ENCODE measurements around the gene TLX2. TPM values are rescaled to one million over a fixed set of nuclear protein-coding genes. Genes with fewer than 3 reads are reported as not detected.
A peak's percentile ranks its signal among the peaks of the same experiment; 100 is the strongest.

Gene TLX2
- total and polyA plus RNA-seq, 2 of the 13 experiments (the other 11 are each of a cell fraction or from before 2014, with no cell fraction given), result 0.05 to 0.20 TPM

DNA sequence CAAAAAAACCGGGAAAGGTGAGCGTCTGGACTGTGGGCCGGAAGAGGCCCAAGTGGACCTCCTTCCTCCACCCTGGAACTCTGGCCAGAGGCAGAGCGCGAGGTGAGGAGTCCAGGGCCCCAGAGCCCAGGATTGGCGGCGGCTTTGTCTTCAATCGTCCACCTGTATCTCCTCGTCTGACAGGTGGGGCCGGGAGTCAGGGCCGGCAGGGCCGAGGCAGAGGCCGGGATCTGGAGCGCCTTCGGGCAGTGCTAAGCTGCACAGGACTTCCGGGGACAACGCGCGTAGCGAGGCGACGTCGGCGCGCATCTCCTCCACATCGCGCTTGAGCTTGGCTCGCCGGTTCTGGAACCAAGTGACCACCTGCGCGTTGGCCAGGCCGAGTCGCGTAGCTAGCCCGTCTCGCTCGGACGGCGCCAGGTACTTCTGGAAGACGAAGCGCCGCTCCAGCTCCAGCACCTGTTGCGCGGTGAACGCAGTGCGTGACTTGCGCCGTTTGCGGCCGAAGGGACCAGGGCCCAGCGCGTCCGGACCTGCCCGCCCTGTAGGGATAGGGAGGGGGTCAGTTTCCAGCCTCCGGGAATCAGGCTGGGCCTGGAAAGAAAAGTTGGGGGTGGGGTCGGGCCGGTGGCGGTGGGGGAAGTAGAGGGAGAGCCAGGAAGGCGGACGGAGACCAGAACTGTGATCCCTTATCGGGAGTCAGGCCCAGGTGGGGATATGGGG, 16.3 kb upstream of the TLX2 start (continued):
- TF ChIP-seq, protein P1, sequence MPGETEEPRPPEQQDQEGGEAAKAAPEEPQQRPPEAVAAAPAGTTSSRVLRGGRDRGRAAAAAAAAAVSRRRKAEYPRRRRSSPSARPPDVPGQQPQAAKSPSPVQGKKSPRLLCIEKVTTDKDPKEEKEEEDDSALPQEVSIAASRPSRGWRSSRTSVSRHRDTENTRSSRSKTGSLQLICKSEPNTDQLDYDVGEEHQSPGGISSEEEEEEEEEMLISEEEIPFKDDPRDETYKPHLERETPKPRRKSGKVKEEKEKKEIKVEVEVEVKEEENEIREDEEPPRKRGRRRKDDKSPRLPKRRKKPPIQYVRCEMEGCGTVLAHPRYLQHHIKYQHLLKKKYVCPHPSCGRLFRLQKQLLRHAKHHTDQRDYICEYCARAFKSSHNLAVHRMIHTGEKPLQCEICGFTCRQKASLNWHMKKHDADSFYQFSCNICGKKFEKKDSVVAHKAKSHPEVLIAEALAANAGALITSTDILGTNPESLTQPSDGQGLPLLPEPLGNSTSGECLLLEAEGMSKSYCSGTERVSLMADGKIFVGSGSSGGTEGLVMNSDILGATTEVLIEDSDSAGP (CRISPR knock-in tag; IDR thresholded peaks at IDR 0.05; ENCODE audit: borderline replicate concordance), result peak; percentile 54; the same call in 1 of the 2 replicates
- TF ChIP-seq ZNF589 (CRISPR knock-in tag; conservative IDR thresholded peaks at IDR 0.05) (peak; percentile 25; the same call in 1 of the 2 replicates), IKZF5 (CRISPR knock-in tag; IDR thresholded peaks at IDR 0.05) (0 out of 2 replicates have a peak, but pooled peaks have one; percentile 4), BRD4 (CRISPR knock-in tag; IDR thresholded peaks at IDR 0.05) (no peak), KLF13 (CRISPR knock-in tag; IDR thresholded peaks at IDR 0.05) (no peak), ZNF136 (CRISPR knock-in tag; IDR thresholded peaks at IDR 0.05; ENCODE audit: low read depth) (no peak), ZBTB49 (CRISPR knock-in tag; IDR thresholded peaks at IDR 0.05; ENCODE audit: borderline replicate concordance) (no peak), SNAI1 (CRISPR knock-in tag; IDR thresholded peaks at IDR 0.05; ENCODE audit: borderline replicate concordance) (no peak), ZNF570 (CRISPR knock-in tag; IDR thresholded peaks at IDR 0.05; ENCODE audit: borderline replicate concordance) (no peak), KMT2A (CRISPR knock-in tag; IDR thresholded peaks at IDR 0.05) (peak; percentile 10; the same call in 1 of the 2 replicates), HES4 (CRISPR knock-in tag; IDR thresholded peaks at IDR 0.05; ENCODE audit: borderline replicate concordance) (no peak; the same call in 1 of the 2 replicates), HMG20A (CRISPR knock-in tag; IDR thresholded peaks at IDR 0.05; ENCODE audit: borderline replicate concordance) (no peak), ZNF160 (CRISPR knock-in tag; IDR thresholded peaks at IDR 0.05) (0 out of 2 replicates have a peak, but pooled peaks have one; percentile 37), PTBP1 (IDR thresholded peaks at IDR 0.05; ENCODE audit: low read depth, low read length, poor library complexity, severe bottlenecking) (no peak), SUZ12 (IDR thresholded peaks at IDR 0.05; ENCODE audit: low read depth, low read length) (no peak), SSRP1 (CRISPR knock-in tag; IDR thresholded peaks at IDR 0.05) (no peak)
- TF ChIP-seq, protein P2, sequence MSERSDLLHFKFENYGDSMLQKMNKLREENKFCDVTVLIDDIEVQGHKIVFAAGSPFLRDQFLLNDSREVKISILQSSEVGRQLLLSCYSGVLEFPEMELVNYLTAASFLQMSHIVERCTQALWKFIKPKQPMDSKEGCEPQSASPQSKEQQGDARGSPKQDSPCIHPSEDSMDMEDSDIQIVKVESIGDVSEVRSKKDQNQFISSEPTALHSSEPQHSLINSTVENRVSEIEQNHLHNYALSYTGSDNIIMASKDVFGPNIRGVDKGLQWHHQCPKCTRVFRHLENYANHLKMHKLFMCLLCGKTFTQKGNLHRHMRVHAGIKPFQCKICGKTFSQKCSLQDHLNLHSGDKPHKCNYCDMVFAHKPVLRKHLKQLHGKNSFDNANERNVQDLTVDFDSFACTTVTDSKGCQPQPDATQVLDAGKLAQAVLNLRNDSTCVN (CRISPR knock-in tag; IDR thresholded peaks at IDR 0.05; ENCODE audit: borderline replicate concordance), result no peak
- TF ChIP-seq, protein P3, sequence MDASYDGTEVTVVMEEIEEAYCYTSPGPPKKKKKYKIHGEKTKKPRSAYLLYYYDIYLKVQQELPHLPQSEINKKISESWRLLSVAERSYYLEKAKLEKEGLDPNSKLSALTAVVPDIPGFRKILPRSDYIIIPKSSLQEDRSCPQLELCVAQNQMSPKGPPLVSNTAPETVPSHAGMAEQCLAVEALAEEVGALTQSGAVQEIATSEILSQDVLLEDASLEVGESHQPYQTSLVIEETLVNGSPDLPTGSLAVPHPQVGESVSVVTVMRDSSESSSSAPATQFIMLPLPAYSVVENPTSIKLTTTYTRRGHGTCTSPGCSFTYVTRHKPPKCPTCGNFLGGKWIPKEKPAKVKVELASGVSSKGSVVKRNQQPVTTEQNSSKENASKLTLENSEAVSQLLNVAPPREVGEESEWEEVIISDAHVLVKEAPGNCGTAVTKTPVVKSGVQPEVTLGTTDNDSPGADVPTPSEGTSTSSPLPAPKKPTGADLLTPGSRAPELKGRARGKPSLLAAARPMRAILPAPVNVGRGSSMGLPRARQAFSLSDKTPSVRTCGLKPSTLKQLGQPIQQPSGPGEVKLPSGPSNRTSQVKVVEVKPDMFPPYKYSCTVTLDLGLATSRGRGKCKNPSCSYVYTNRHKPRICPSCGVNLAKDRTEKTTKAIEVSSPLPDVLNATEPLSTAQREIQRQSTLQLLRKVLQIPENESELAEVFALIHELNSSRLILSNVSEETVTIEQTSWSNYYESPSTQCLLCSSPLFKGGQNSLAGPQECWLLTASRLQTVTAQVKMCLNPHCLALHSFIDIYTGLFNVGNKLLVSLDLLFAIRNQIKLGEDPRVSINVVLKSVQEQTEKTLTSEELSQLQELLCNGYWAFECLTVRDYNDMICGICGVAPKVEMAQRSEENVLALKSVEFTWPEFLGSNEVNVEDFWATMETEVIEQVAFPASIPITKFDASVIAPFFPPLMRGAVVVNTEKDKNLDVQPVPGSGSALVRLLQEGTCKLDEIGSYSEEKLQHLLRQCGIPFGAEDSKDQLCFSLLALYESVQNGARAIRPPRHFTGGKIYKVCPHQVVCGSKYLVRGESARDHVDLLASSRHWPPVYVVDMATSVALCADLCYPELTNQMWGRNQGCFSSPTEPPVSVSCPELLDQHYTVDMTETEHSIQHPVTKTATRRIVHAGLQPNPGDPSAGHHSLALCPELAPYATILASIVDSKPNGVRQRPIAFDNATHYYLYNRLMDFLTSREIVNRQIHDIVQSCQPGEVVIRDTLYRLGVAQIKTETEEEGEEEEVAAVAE (CRISPR knock-in tag; IDR thresholded peaks at IDR 0.05; ENCODE audit: borderline replicate concordance), result no peak

Data from HepG2 (cell line).